Peyer's patch (tissue), 4 donors: ENCODE results near the gene PES1. TPM values are rescaled to one million over a fixed set of nuclear protein-coding genes. Genes with fewer than 3 reads are reported as not detected.

ENCODE experiments used
- DNase-seq, 3 donors: peaks; one replicate each; pipeline ENCODE4 v3.0.0-alpha.2; 2017 to 2019
- H3K27ac ChIP-seq, 4 donors: fragments of 200-600 bp; sonication (generic); one replicate each; pipeline ENCODE4 v1.5.1; 2016 to 2019
- H3K27me3 ChIP-seq, 2 donors: fragments of 200-600 bp; sonication (generic); one replicate each; pipeline ENCODE4 v1.5.1; 2019
- H3K36me3 ChIP-seq, 3 donors: fragments of 200-600 bp; sonication (generic); one replicate each; pipeline ENCODE4 v1.5.1; 2016 to 2019
- H3K4me1 ChIP-seq, 4 donors: fragments of 200-600 bp; sonication (generic); one replicate each; pipeline ENCODE4 v1.5.1; 2016 to 2019
- H3K4me3 ChIP-seq, 4 donors: fragments of 200-600 bp; sonication (generic); 1 replicate in 3 of 4; 2 replicates in 1 of 4; pipeline ENCODE4 v1.5.1; 2016 to 2019; ENCODE audit warnings: mild to moderate bottlenecking in 1 of 4
- H3K9me3 ChIP-seq, 4 donors: fragments of 200-600 bp; sonication (generic); one replicate each; pipeline ENCODE4 v1.5.1; 2016 to 2019; ENCODE audit warnings: mild to moderate bottlenecking in 1 of 4
- POLR2A ChIP-seq, 2 donors: fragments of 450-650 bp; IDR thresholded peaks; one replicate each; pipeline ENCODE4 v1.5.1; 2017; ENCODE audit warnings: antibody characterized with exemption in 2 of 2, mild to moderate bottlenecking in 2 of 2, moderate library complexity in 2 of 2
- total RNA-seq, 4 donors: library from RNA; depleted of rRNA; stranded (reverse); fragments of >200 nt; gene quantifications; one replicate each; pipeline ENCODE4 v1.1.0, GENCODE V29; 2016
- TF ChIP-seq, protein P1 (sequence below), 6 experiments: fragments of 450-650 bp in 4 of 6; fragments of 200-600 bp in 2 of 6; sonication (generic) in 1 of 6; IDR thresholded peaks; one replicate each; pipeline ENCODE4 v1.5.1; 2017 to 2019; ENCODE audit warnings: antibody characterized with exemption in 6 of 6, mild to moderate bottlenecking in 3 of 6, moderate library complexity in 1 of 6

Gene PES1
- total RNA-seq, 4 donors from 2014 or later: 28.4 to 49.5 (median 38.4) TPM

DNA sequence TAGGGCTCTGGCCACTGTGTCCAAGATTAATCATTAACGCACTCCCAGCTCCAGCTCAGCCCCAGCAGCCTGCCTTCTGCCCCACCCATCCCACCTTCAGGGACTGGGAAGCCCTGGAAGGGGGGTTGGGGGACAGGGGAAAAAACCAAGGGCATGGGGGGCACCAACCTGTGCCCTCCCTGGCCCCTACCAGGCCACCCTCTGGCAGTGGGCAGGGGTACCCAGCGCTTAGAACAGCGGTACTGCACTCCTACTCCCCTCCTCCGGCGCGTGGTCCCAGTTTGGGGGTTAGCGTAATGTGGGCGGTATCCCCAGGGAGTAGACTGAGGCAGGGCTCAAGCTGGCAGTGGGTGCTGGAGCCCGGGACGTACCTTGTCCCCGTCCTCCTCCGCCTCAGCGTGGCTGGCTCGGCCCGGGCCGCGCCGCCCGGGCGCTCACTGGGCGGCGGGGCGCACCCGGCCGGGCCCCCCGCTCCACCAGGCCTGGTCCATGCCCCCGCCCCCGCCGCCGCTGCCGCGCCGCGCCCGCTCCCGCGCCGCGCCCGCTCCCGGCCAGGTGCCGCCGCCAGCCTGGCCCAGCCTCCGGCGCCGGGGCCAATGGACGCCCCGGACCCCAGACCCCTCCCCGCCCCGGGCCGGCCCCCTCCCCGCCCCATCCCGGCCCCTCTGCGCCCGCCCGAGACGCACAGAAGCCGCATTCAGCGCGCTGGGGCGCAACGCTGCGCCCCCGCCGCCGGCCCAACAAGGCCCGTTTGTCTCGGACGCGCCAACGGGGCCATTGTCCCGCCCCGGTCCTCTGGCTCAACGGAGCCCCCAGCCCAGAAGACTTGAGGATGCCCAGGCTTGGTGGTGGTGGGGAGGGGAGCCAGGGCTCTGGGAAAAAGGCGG lies 17.4 kb downstream of the PES1 start, which contains the start of gene GAL3ST1:
TSS of gene GAL3ST1 (minus strand) at position 571 of the 887 bp plus-strand sequence. CDS start 17,273 bp downstream, outside the sequence.
- Histone ChIP-seq H3K27ac (peak within 1 kb of the TSS in 3 of 4 donors; percentile 75 to 97 (median 92)), H3K4me3 (peak within 1 kb of the TSS in 3 of 4 donors; percentile 29 to 69 (median 62)), H3K9me3 (no peaks in the 10 kb centered on the region), H3K27me3 (no peaks in the 10 kb centered on the region), H3K36me3 (peaks cover 0 to 32% (median 2%) of the 10 kb centered on the region in 3 donors), H3K4me1 (peaks cover 0 to 36% (median 2%) of the 10 kb centered on the region in 4 donors)
- TF ChIP-seq POLR2A (IDR thresholded peaks at IDR 0.05): peak in 1 of 2 donors; percentile 52
- TF ChIP-seq, protein P1, sequence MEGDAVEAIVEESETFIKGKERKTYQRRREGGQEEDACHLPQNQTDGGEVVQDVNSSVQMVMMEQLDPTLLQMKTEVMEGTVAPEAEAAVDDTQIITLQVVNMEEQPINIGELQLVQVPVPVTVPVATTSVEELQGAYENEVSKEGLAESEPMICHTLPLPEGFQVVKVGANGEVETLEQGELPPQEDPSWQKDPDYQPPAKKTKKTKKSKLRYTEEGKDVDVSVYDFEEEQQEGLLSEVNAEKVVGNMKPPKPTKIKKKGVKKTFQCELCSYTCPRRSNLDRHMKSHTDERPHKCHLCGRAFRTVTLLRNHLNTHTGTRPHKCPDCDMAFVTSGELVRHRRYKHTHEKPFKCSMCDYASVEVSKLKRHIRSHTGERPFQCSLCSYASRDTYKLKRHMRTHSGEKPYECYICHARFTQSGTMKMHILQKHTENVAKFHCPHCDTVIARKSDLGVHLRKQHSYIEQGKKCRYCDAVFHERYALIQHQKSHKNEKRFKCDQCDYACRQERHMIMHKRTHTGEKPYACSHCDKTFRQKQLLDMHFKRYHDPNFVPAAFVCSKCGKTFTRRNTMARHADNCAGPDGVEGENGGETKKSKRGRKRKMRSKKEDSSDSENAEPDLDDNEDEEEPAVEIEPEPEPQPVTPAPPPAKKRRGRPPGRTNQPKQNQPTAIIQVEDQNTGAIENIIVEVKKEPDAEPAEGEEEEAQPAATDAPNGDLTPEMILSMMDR (IDR thresholded peaks at IDR 0.05): no peak
- DNase-seq: peak in 2 of 3 donors; percentile 72 to 85

DNA sequence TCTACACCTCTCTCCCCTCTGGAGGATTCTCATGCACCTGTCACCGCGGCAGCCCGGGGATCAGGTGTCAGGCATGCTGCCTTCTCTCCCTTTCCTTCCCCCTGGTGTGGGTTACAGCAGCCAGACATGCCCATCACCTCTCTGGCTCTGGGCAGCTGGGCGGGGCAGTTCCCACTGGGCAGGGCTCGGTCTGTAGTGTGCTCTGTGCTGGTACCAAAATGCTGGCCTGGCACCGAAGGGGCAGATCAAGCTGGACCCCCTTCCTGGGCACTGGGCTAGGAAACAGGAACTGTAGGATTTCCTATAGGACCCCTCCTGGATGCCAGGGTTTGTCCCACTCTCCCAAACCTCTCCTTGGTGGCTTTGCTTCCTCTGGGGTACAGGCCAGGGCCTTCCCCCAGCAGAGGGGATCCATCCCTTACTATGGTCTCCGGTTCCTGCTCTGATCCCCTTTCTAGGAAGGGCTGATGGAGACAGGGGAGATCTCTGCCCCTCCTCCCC lies 18.1 kb downstream of the PES1 start:
- Histone ChIP-seq H3K27me3 (no peaks in the 10 kb centered on the region), H3K9me3 (no peaks in the 10 kb centered on the region), H3K27ac (peak overlapping the region in 3 of 4 donors; percentile 75 to 97 (median 92)), H3K4me1 (peaks cover 0 to 36% (median 2%) of the 10 kb centered on the region in 4 donors), H3K36me3 (peaks cover 0 to 25% (median 2%) of the 10 kb centered on the region in 3 donors), H3K4me3 (peak overlapping the region in 3 of 4 donors; percentile 29 to 69 (median 62))
- peak in 1 of 3 donors; percentile 69 for DNase-seq
- TF ChIP-seq, protein P1 (IDR thresholded peaks at IDR 0.05): no peak
- no peak for TF ChIP-seq POLR2A (IDR thresholded peaks at IDR 0.05)

DNA sequence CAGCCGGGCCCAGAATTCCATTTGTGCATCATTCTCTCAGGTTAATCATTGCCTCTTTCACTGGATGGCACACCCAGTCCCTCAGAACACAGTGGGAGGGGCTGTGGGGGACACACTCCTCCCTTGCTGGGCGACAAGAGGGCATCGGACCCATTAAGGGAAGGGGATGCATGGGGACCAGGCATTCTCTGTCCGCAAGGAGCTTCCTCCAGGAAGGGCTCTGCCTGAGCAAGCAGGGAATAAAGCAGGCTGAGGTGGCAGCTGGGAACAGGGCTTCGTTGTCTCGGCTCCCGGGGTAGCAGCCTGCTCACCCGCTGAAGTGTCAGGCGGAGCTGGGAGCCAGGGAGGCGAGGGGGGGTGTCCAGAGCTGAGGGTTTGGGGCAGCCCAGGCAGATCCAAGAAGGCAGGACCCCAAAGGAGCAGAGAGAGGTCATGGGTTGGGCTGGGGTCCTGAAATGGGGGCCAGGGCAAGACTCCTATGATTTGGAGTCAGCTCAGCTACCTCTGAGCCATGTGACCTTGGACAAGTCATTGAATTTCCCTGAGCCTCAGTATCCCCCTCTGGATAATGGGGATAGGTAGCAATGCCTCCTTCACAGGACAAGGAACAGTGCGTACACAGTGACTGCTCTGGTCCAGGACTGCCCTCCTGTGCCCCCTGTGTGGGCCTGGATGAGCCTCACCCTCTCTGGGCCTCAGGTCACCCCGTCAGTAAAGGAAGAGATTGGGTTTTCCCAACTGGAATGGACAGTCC lies 18.7 kb downstream of the PES1 start:
- H3K27ac ChIP-seq: peak overlapping the region in 3 of 4 donors; percentile 75 to 97 (median 92)
- TF ChIP-seq, protein P1 (IDR thresholded peaks at IDR 0.05): no peak
- TF ChIP-seq POLR2A (IDR thresholded peaks at IDR 0.05): peak; percentile 68 to 78
- peaks cover 0 to 38% (median 2%) of the 10 kb centered on the region in 4 donors for H3K4me1 ChIP-seq
- no peaks in the 10 kb centered on the region for H3K9me3 ChIP-seq
- H3K36me3 ChIP-seq: peaks cover 0 to 18% (median 0%) of the 10 kb centered on the region in 3 donors
- DNase-seq: peak in 2 of 3 donors; percentile 80 to 82
- peak overlapping the region in 2 of 4 donors; percentile 62 to 69 for H3K4me3 ChIP-seq
- H3K27me3 ChIP-seq: no peaks in the 10 kb centered on the region

DNA sequence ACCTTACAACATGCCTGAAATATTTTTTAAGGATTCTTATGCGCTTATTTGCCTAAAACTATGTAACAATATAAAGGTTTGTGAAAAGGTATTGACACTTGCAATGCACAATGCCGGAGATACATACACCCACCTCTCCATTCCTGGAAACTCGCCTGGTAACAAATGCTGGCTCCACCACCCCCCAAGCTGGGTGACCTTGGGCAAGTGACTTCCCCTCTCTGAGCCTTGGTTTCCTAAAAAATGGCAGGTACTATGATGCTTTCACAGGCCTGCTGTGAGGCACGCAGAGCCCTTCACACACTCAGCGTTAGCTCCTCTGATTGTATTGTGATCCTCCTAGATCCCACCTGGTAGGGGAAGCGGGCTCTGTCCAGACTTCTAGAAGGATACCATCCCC lies 19.5 kb downstream of the PES1 start:
- TF ChIP-seq POLR2A (IDR thresholded peaks at IDR 0.05): no peak
- TF ChIP-seq, protein P1 (IDR thresholded peaks at IDR 0.05): no peak
- Histone ChIP-seq H3K9me3 (no peaks in the 10 kb centered on the region), H3K27me3 (no peaks in the 10 kb centered on the region), H3K27ac (peak overlapping the region in 3 of 4 donors; percentile 75 to 97 (median 92)), H3K4me1 (peaks cover 0 to 46% (median 2%) of the 10 kb centered on the region in 4 donors), H3K36me3 (peaks cover 0 to 10% (median 0%) of the 10 kb centered on the region in 3 donors), H3K4me3 (peak overlapping the region in 2 of 4 donors; percentile 62 to 69)
- no peak for DNase-seq

DNA sequence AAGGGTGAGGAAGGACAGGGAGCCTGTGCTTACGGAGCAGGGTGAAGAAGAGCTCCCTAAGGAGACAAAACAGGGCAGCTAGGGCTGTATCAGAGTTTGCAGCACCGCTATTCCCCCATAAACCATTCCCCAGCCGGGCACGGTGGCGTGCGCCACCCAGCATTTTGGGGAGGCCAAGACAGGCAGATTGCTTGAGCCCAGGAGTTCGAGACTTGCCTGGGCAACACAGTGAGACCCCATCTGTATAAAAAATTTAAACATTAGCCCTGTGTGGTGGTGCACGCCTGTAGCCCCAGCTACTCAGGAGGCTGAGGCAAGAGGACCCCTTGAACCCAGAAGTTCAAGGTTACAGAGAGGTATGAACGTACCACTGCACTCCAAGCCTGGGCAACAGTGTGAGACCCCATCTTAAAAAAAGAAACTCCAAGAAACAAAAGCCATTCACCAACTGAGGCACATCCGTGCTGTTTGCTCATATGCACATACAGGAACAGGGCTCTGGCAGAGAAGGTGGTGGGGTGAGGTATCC lies 22.0 kb downstream of the PES1 start:
- H3K27ac ChIP-seq: no peak overlapping the region
- peaks cover 0 to 44% (median 2%) of the 10 kb centered on the region in 4 donors for H3K4me1 ChIP-seq
- no peak overlapping the region for H3K4me3 ChIP-seq
- no peaks in the 10 kb centered on the region for H3K36me3 ChIP-seq
- no peak for TF ChIP-seq POLR2A (IDR thresholded peaks at IDR 0.05)
- TF ChIP-seq, protein P1 (IDR thresholded peaks at IDR 0.05): no peak
- no peaks in the 10 kb centered on the region for H3K27me3 ChIP-seq
- no peaks in the 10 kb centered on the region for H3K9me3 ChIP-seq
- no peak for DNase-seq
